ENCODE results near the gene ACADM.
"Not testable (repeated sequence)": the region's sequence is repeated elsewhere in the genome, so short reads cannot be mapped to it uniquely, and the experiment has no call there.

Gene ACADM

GRCh38 chr1:75797606-75798216 lies 73.2 kb downstream of the ACADM start:
- TF ChIP-seq, protein P1, sequence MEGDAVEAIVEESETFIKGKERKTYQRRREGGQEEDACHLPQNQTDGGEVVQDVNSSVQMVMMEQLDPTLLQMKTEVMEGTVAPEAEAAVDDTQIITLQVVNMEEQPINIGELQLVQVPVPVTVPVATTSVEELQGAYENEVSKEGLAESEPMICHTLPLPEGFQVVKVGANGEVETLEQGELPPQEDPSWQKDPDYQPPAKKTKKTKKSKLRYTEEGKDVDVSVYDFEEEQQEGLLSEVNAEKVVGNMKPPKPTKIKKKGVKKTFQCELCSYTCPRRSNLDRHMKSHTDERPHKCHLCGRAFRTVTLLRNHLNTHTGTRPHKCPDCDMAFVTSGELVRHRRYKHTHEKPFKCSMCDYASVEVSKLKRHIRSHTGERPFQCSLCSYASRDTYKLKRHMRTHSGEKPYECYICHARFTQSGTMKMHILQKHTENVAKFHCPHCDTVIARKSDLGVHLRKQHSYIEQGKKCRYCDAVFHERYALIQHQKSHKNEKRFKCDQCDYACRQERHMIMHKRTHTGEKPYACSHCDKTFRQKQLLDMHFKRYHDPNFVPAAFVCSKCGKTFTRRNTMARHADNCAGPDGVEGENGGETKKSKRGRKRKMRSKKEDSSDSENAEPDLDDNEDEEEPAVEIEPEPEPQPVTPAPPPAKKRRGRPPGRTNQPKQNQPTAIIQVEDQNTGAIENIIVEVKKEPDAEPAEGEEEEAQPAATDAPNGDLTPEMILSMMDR (IDR thresholded peaks at IDR 0.05; ENCODE audit: low read depth, low read length), result no peak
- in situ Hi-C loops (cut with HindIII; ENCODE audit: low sequenced_read_pairs), result no loop called here
- H3K4me3 ChIP-seq (ENCODE audit: low read depth, low read length), result no peak overlapping the region
- DNase-seq (ENCODE audit: low read depth, low spot score), result no peak

- in situ Hi-C loops (cut with HindIII; ENCODE audit: low sequenced_read_pairs); DNase-seq (ENCODE audit: low read depth, low spot score); H3K4me3 ChIP-seq (ENCODE audit: low read depth, low read length): not testable (repeated sequence)
These were observed 77.0 kb downstream of the ACADM start for GRCh38 chr1:75801480-75801879.

GRCh38 chr1:75808921-75809320 lies 84.4 kb downstream of the ACADM start:
- in situ Hi-C loops (cut with HindIII; ENCODE audit: low sequenced_read_pairs), result no loop called here
- TF ChIP-seq, protein P1 (IDR thresholded peaks at IDR 0.05; ENCODE audit: low read depth, low read length), result no peak

GRCh38 chr1:75810113-75810512 lies 85.6 kb downstream of the ACADM start:
- in situ Hi-C loops (cut with HindIII; ENCODE audit: low sequenced_read_pairs); DNase-seq (ENCODE audit: low read depth, low spot score); H3K4me3 ChIP-seq (ENCODE audit: low read depth, low read length): not testable (repeated sequence)

More at GRCh38 chr1:75808921-75809320, 84.4 kb downstream of the ACADM start:
- no peak for DNase-seq (ENCODE audit: low read depth, low spot score)
- no peak overlapping the region for H3K4me3 ChIP-seq (ENCODE audit: low read depth, low read length)

- DNase-seq (ENCODE audit: low read depth, low spot score), result no peak
- H3K4me3 ChIP-seq (ENCODE audit: low read depth, low read length), result no peak overlapping the region
- in situ Hi-C loops (cut with HindIII; ENCODE audit: low sequenced_read_pairs), result no loop called here
- TF ChIP-seq, protein P1 (IDR thresholded peaks at IDR 0.05; ENCODE audit: low read depth, low read length), result no peak
These were observed 86.9 kb downstream of the ACADM start for GRCh38 chr1:75811211-75811981.

DNA sequence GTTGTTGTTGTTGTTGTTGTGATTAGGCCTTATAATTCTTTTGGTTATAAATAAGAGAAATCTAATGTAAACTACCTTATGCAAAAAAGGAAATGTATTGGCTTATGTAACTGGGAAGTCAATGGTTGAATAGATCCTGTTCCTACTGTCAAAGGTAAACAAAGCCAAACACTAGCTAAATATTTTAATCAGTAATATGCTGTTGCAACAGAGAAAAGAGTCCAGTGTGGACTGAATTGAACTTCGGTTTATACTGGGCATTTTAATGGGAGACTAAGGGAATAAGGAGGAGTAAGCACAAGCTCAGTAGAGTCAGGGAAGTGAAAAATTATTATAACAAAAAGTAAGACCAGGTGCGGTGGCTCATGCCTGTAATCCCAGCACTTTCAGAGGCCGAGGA lies 87.6 kb downstream of the ACADM start:
- TF ChIP-seq, protein P1 (IDR thresholded peaks at IDR 0.05; ENCODE audit: low read depth, low read length), result no peak
- no peak for DNase-seq (ENCODE audit: low read depth, low spot score)
- in situ Hi-C loops (cut with HindIII; ENCODE audit: low sequenced_read_pairs), result no loop called here
- no peak overlapping the region for H3K4me3 ChIP-seq (ENCODE audit: low read depth, low read length)
